H1 (cell line): Measurements from ENCODE around the gene MED12L. TPM values are rescaled to one million over a fixed set of nuclear protein-coding genes. Genes with fewer than 3 reads are reported as not detected.

Experiments
- CTCF ChIA-PET: fragments of 300-600 bp; sonication (Branson Sonifier 250); formaldehyde crosslinking; loops from one replicate; lab custom pipeline; 2021; ENCODE audit not compliant: partially characterized antibody; lab: Charles Lee
- POLR2A ChIA-PET: fragments of 300-600 bp; sonication (Branson Sonifier 250); formaldehyde crosslinking; loops from one replicate; lab custom pipeline; 2021; ENCODE audit warnings: inconsistent platforms; ENCODE audit not compliant: partially characterized antibody; lab: Charles Lee
- DNase-seq, 2 experiments: peaks; one replicate each; pipeline versions ENCODE4 v3.0.0 to v3.0.0-alpha.2; 2010 to 2022; ENCODE audit warnings: low spot score in 2 of 2, low read depth in 1 of 2, mixed read lengths in 1 of 2
- FAIRE-seq: peaks from 2 replicates; lab custom pipeline; 2011; peaks lifted over from hg19 to GRCh38; lab: Jason Lieb, UNC
- H2AFZ ChIP-seq: 2 replicates; pipeline ENCODE4 v1.8.1; 2012; ENCODE audit warnings: low read length, inconsistent platforms
- H2AK5ac ChIP-seq: 2 replicates; pipeline ENCODE4 v1.6.1; 2013; ENCODE audit warnings: low read depth, low read length
- H2BK120ac ChIP-seq: replicated peaks from 2 replicates; pipeline ENCODE3; 2013; ENCODE audit warnings: low read depth, low read length, inconsistent platforms
- H2BK12ac ChIP-seq: 2 replicates; pipeline ENCODE4 v1.6.1; 2013; ENCODE audit warnings: low read depth, low read length
- H2BK15ac ChIP-seq: 2 replicates; pipeline ENCODE4 v1.6.1; 2013; ENCODE audit warnings: low read length
- H2BK20ac ChIP-seq: 2 replicates; pipeline ENCODE4 v1.6.1; 2013; ENCODE audit warnings: low read length
- H2BK5ac ChIP-seq: 2 replicates; pipeline ENCODE4 v1.6.1; 2013; ENCODE audit warnings: low read depth, low read length
- H3K14ac ChIP-seq: 2 replicates; pipeline ENCODE4 v1.6.1; 2013; ENCODE audit warnings: inconsistent platforms; ENCODE audit not compliant: insufficient read length
- H3K18ac ChIP-seq: 2 replicates; pipeline ENCODE4 v1.6.1; 2013; ENCODE audit warnings: low read length; ENCODE audit errors: extremely low read depth
- H3K23ac ChIP-seq: 2 replicates; pipeline ENCODE4 v1.6.1; 2013; ENCODE audit warnings: inconsistent platforms; ENCODE audit not compliant: insufficient read length
- H3K23me2 ChIP-seq: 2 replicates; pipeline ENCODE4 v1.6.1; 2013; ENCODE audit warnings: low read depth, low read length
- H3K27ac ChIP-seq: 2 replicates; pipeline ENCODE4 v1.6.1; 2011; ENCODE audit warnings: low read depth, low read length, inconsistent platforms
- H3K27me3 ChIP-seq, 4 experiments: replicated peaks in 1 of 4; 1 replicate in 1 of 4; 2 replicates in 3 of 4; pipeline versions ENCODE4 v1.6.1 to v1.8.1; 2011 to 2013; ENCODE audit warnings: low read length in 3 of 4, mild to moderate bottlenecking in 3 of 4, inconsistent platforms in 2 of 4, mixed read lengths in 2 of 4, moderate library complexity in 1 of 4; ENCODE audit not compliant: control insufficient read depth in 3 of 4, insufficient read depth in 3 of 4; ENCODE audit errors: extremely low read depth in 1 of 4
- H3K36me3 ChIP-seq, 4 experiments: 2 replicates each; pipeline versions ENCODE4 v1.6.1 to v1.8.1; 2011 to 2013; ENCODE audit warnings: mild to moderate bottlenecking in 4 of 4, low read length in 3 of 4, moderate library complexity in 2 of 4, control low read depth in 1 of 4, inconsistent platforms in 1 of 4; ENCODE audit not compliant: insufficient read depth in 4 of 4, control insufficient read depth in 2 of 4
- H3K4ac ChIP-seq: replicated peaks from 2 replicates; pipeline ENCODE3; 2013; ENCODE audit warnings: low read length, low read depth, mixed read lengths, inconsistent platforms; ENCODE audit not compliant: insufficient read length
- H3K4me1 ChIP-seq, 4 experiments: replicated peaks in 1 of 4; 1 replicate in 1 of 4; 2 replicates in 3 of 4; pipeline versions ENCODE4 v1.6.1 to v1.8.1; 2011 to 2013; ENCODE audit warnings: low read length in 3 of 4, inconsistent platforms in 2 of 4, mixed read lengths in 1 of 4; ENCODE audit not compliant: insufficient read depth in 4 of 4, control insufficient read depth in 3 of 4
- H3K4me2 ChIP-seq, 2 experiments: 2 replicates each; pipeline versions ENCODE4 v1.6.1 to v1.8.1; 2011 to 2013; ENCODE audit warnings: low read depth in 2 of 2, low read length in 2 of 2, control low read depth in 1 of 2, inconsistent platforms in 1 of 2, mild to moderate bottlenecking in 1 of 2; ENCODE audit not compliant: insufficient read depth in 1 of 2
- H3K4me3 ChIP-seq, 4 experiments: fragments of 200-600, 300-600 bp in 1 of 4; sonication (generic), shearing (Covaris generic), sonication (Bioruptor Twin) in 1 of 4; 2 replicates each; pipeline versions ENCODE4 v1.5.1 to v1.8.1; 2011 to 2016; ENCODE audit warnings: low read length in 4 of 4, low read depth in 3 of 4, control low read depth in 2 of 4, inconsistent platforms in 2 of 4, mild to moderate bottlenecking in 2 of 4, mixed read lengths in 1 of 4, moderate library complexity in 1 of 4; ENCODE audit not compliant: insufficient read depth in 2 of 4; ENCODE audit errors: extremely low read depth in 1 of 4
- H3K56ac ChIP-seq: replicated peaks from 2 replicates; pipeline ENCODE3; 2013; ENCODE audit warnings: low read depth, mild to moderate bottlenecking, mixed read lengths, low read length, inconsistent platforms; ENCODE audit not compliant: insufficient read length
- H3K79me1 ChIP-seq: 2 replicates; pipeline ENCODE4 v1.6.1; 2013; ENCODE audit warnings: low read depth, low read length, control low read depth
- H3K79me2 ChIP-seq, 2 experiments: 2 replicates each; pipeline versions ENCODE4 v1.6.1 to v1.8.1; 2012 to 2013; ENCODE audit warnings: low read length in 2 of 2, mild to moderate bottlenecking in 2 of 2, inconsistent platforms in 1 of 2; ENCODE audit not compliant: insufficient read depth in 2 of 2, control insufficient read depth in 1 of 2
- H3K9ac ChIP-seq, 4 experiments: replicated peaks in 1 of 4; 1 replicate in 1 of 4; 2 replicates in 3 of 4; pipeline versions ENCODE4 v1.6.1 to v1.8.1; 2011 to 2013; ENCODE audit warnings: low read depth in 3 of 4, low read length in 3 of 4, control low read depth in 2 of 4, mild to moderate bottlenecking in 2 of 4, moderate library complexity in 2 of 4, inconsistent platforms in 1 of 4; ENCODE audit errors: extremely low read depth in 1 of 4
- H3K9me3 ChIP-seq, 2 experiments: 2 replicates each; pipeline versions ENCODE4 v1.6.1 to v1.8.1; 2012 to 2013; ENCODE audit warnings: mild to moderate bottlenecking in 2 of 2, moderate library complexity in 2 of 2, control low read depth in 1 of 2, inconsistent platforms in 1 of 2, low read depth in 1 of 2, low read length in 1 of 2, mixed read lengths in 1 of 2; ENCODE audit not compliant: insufficient read depth in 2 of 2
- H4K20me1 ChIP-seq, 2 experiments: replicated peaks in 1 of 2; 2 replicates each; pipeline versions ENCODE3 to v1.8.1; 2011 to 2013; ENCODE audit warnings: inconsistent platforms in 2 of 2, low read length in 2 of 2, mild to moderate bottlenecking in 1 of 2; ENCODE audit not compliant: insufficient read depth in 2 of 2, control insufficient read depth in 1 of 2
- H4K5ac ChIP-seq: 2 replicates; pipeline ENCODE4 v1.6.1; 2013; ENCODE audit warnings: low read length, low read depth, mixed read lengths, inconsistent platforms; ENCODE audit not compliant: insufficient read length
- H4K8ac ChIP-seq: 2 replicates; pipeline ENCODE4 v1.8.0; 2013; ENCODE audit warnings: mild to moderate bottlenecking, moderate library complexity, low read length, inconsistent platforms; ENCODE audit not compliant: insufficient read depth; ENCODE audit errors: extremely low read depth
- H4K91ac ChIP-seq: replicated peaks from 2 replicates; pipeline ENCODE3; 2013; ENCODE audit warnings: low read length, mixed read lengths, inconsistent platforms; ENCODE audit not compliant: insufficient read length
- KDM5A ChIP-seq: fragments of 200-600 bp; IDR thresholded peaks from 2 replicates; pipeline ENCODE4 v1.7.1; 2012; ENCODE audit warnings: mild to moderate bottlenecking, low read length, inconsistent platforms, mixed read lengths
- RFX5 ChIP-seq: IDR thresholded peaks from 2 replicates; pipeline ENCODE4 v1.6.1; 2011; ENCODE audit warnings: low read depth, low read length, improper control_type of control experiment, borderline replicate concordance
- ZNF274 ChIP-seq: IDR thresholded peaks from 2 replicates; pipeline ENCODE4 v1.7.0; 2012; ENCODE audit warnings: low read length, borderline replicate concordance; ENCODE audit errors: extremely low read depth
- WGBS, 2 experiments: shearing (Covaris generic) in 1 of 2; methylation state at CpG; one replicate each; pipeline versions ENCODE4 v1.1.6 to v1.1.7; 2013 to 2015; ENCODE audit warnings: low lambda C conversion rate in 2 of 2, mixed read lengths in 2 of 2, inconsistent platforms in 1 of 2, low coverage in 1 of 2, missing lambda C conversion rate in 1 of 2; ENCODE audit not compliant: insufficient replicate concordance in 2 of 2, insufficient coverage in 1 of 2, insufficient read length in 1 of 2; ENCODE audit errors: extremely low coverage in 1 of 2, missing lambda C conversion rate in 1 of 2; 5-methylcytosine and 5-hydroxymethylcytosine counted together
- polyA plus RNA-seq, 7 experiments: library from polyadenylated mRNA; depleted of rRNA in 3 of 7; stranded (reverse) in 5 of 7; unstranded in 2 of 7; fragments of >200 nt in 5 of 7; fragments of 200-250 nt in 2 of 7; gene quantifications; 1 replicate in 5 of 7; 2 replicates in 1 of 7; 4 replicates in 1 of 7; pipeline versions ENCODE4 v1.2.1 to v1.2.3, GENCODE V29; 2011 to 2013; ENCODE audit warnings: missing spikeins in 2 of 7, mixed read lengths in 2 of 7
- total RNA-seq: library from RNA; stranded (reverse); fragmentation: NEBNext Ultra II Directional; extraction: Animal tissue kit (Norgen Biotek cat#: 25700); gene quantifications from 2 replicates; pipeline ENCODE4 v1.2.1, GENCODE V29; 2021

MED12L gene
- total and polyA plus RNA-seq, 2 of the 8 experiments (the other 6 are each of a cell fraction or from before 2014, with no cell fraction given), result 3.6 to 26.2 TPM

GRCh38 chr3:151322511-151322910, 237.0 kb downstream of the MED12L start:
- Histone ChIP-seq H4K91ac (no peak overlapping the region), H2BK12ac (no peak overlapping the region)

More at GRCh38 chr3:151322511-151322910, 237.0 kb downstream of the MED12L start:
- H2AFZ ChIP-seq, result no peak overlapping the region
- no peak overlapping the region for H3K27ac ChIP-seq
- no peak overlapping the region for H3K23ac ChIP-seq
- no peak overlapping the region for H2BK120ac ChIP-seq
- ChIA-PET CTCF (interaction anchor here (1.0 to 1.1 kb wide), 2 partner anchors 9 to 101 kb away, joined by 3 to 4 read pairs; no protein-coding TSS in a partner anchor), POLR2A (interaction anchor here (1.6 kb wide), 1 partner anchor 10 kb away, joined by 3 read pairs; no protein-coding TSS in a partner anchor)
- H3K9ac ChIP-seq, result no peak overlapping the region
- H4K5ac ChIP-seq, result no peak overlapping the region
- H3K4me3 ChIP-seq, result no peak overlapping the region
- no peak overlapping the region for H4K8ac ChIP-seq
- no peak overlapping the region for H3K14ac ChIP-seq
- H3K4me2 ChIP-seq, result no peak overlapping the region
- 100% methylated on average over 1 of the region's 1 CpG; no CpG with 5 or more reads in 1 of the 2 experiments for WGBS, 2 experiments
- no peaks in the 10 kb centered on the region for H3K79me2 ChIP-seq
- H3K23me2 ChIP-seq, result no peaks in the 10 kb centered on the region
- TF ChIP-seq ZNF274, result no peak
- no peak for TF ChIP-seq RFX5
- TF ChIP-seq KDM5A, result no peak
- H3K36me3 ChIP-seq, result no peaks in the 10 kb centered on the region
- no peaks in the 10 kb centered on the region for H4K20me1 ChIP-seq
- no peaks in the 10 kb centered on the region for H3K27me3 ChIP-seq
- no peak overlapping the region for H2BK20ac ChIP-seq
- no peak overlapping the region for H2BK5ac ChIP-seq
- no peak overlapping the region for H3K18ac ChIP-seq
- no peak for FAIRE-seq
- no peaks in the 10 kb centered on the region for H3K79me1 ChIP-seq
- no peaks in the 10 kb centered on the region for H3K9me3 ChIP-seq
- H2AK5ac ChIP-seq, result no peak overlapping the region
- H2BK15ac ChIP-seq, result no peak overlapping the region
- no peak for DNase-seq
- peaks cover 0 to 2% (median 0%) of the 10 kb centered on the region in 4 experiments; a peak in 2 of 7 replicates for H3K4me1 ChIP-seq
- no peak overlapping the region for H3K56ac ChIP-seq
- no peak overlapping the region for H3K4ac ChIP-seq
